Body of pancreas (tissue), 4 donors: ENCODE measurements around the gene PAOX.

Source experiments
- CTCF ChIP-seq, 7 experiments: fragments of 450-650 bp in 4 of 7; fragments of 200-600 bp in 3 of 7; sonication (generic) in 3 of 7; IDR thresholded peaks; one replicate each; pipeline ENCODE4 v1.5.1; 2016 to 2019; ENCODE audit warnings: antibody characterized with exemption in 7 of 7
- POLR2A ChIP-seq, 3 donors: fragments of 450-650 bp; IDR thresholded peaks; one replicate each; pipeline ENCODE4 v1.6.1; 2016; ENCODE audit warnings: antibody characterized with exemption in 3 of 3, mild to moderate bottlenecking in 2 of 3

GRCh38 chr10:133377818-133378250, 1.2 kb upstream of the PAOX start:
- TF ChIP-seq CTCF (IDR thresholded peaks at IDR 0.05) = no peak
- TF ChIP-seq POLR2A (IDR thresholded peaks at IDR 0.05) = no peak
